Panc1 (cell line): ENCODE data around the gene SERTAD3. TPM values are rescaled to one million over a fixed set of nuclear protein-coding genes. Genes with fewer than 3 reads are reported as not detected.

Experiments
- ATAC-seq: fragments of 200-7000 bp; cut with Tn5 transposase; 2 replicates; pipeline ENCODE4 v1.9.1; 2020; ENCODE audit warnings: mild to moderate bottlenecking, moderate library complexity
- BruUV-seq: library from RNA; stranded (reverse); fragments of 400-500 nt; replicated peaks from 2 replicates; lab custom pipeline; 2021; lab: Mats Ljungman, UMichigan
- CTCF ChIA-PET: fragments of 300-600 bp; sonication (Branson Sonifier 250); formaldehyde crosslinking; loops from one replicate; lab custom pipeline; 2022; ENCODE audit warnings: antibody characterized with exemption; lab: Charles Lee
- POLR2A ChIA-PET: fragments of 300-600 bp; sonication (Branson Sonifier 250); formaldehyde crosslinking; loops from one replicate; lab custom pipeline; 2022; ENCODE audit warnings: antibody characterized with exemption; lab: Charles Lee
- DNase-seq: peaks from one replicate; pipeline ENCODE4 v3.0.0-alpha.2; 2010; ENCODE audit warnings: low read depth, low spot score
- H3K27ac ChIP-seq: 2 replicates; pipeline ENCODE4 v1.5.1; 2011; ENCODE audit warnings: mild to moderate bottlenecking, low read length, inconsistent platforms
- H3K27me3 ChIP-seq: fragments of 200-500 bp; sonication (Bioruptor generic); 2 replicates; pipeline ENCODE4 v1.6.0; 2014; ENCODE audit warnings: low read length, inconsistent platforms; ENCODE audit not compliant: control insufficient read depth, insufficient read depth
- H3K36me3 ChIP-seq: fragments of 200-500 bp; sonication (Bioruptor generic); 2 replicates; pipeline ENCODE4 v1.5.1; 2014; ENCODE audit warnings: inconsistent platforms, mild to moderate bottlenecking, low read length, moderate library complexity; ENCODE audit not compliant: control insufficient read depth, insufficient read depth
- H3K4me1 ChIP-seq: 2 replicates; pipeline ENCODE4 v1.5.1; 2011; ENCODE audit warnings: inconsistent platforms, mild to moderate bottlenecking, low read length, moderate library complexity; ENCODE audit not compliant: control insufficient read depth, insufficient read depth
- H3K4me3 ChIP-seq, 2 experiments: 2 replicates each; pipeline ENCODE4 v1.5.1; 2011 to 2012; ENCODE audit warnings: low read depth in 2 of 2, low read length in 2 of 2, mild to moderate bottlenecking in 2 of 2, inconsistent platforms in 1 of 2, moderate library complexity in 1 of 2
- H3K9me3 ChIP-seq: fragments of 200-500 bp; sonication (Bioruptor generic); 2 replicates; pipeline ENCODE4 v1.5.1; 2014; ENCODE audit warnings: low read depth, mild to moderate bottlenecking, inconsistent platforms, low read length, moderate library complexity; ENCODE audit not compliant: control insufficient read depth, insufficient read depth
- POLR2AphosphoS5 ChIP-seq: IDR thresholded peaks from 2 replicates; pipeline ENCODE4 v1.6.1; 2012; ENCODE audit warnings: mild to moderate bottlenecking, low read depth, low read length, moderate library complexity
- SIN3A ChIP-seq: IDR thresholded peaks from 2 replicates; pipeline ENCODE4 v1.6.1; 2012; ENCODE audit warnings: low read depth, mild to moderate bottlenecking, low read length, moderate library complexity, borderline replicate concordance; ENCODE audit not compliant: insufficient read depth
- TCF7L2 ChIP-seq: IDR thresholded peaks from 2 replicates; pipeline ENCODE4 v1.6.1; 2011; ENCODE audit warnings: mild to moderate bottlenecking, low read depth, low read length, inconsistent platforms
- in situ Hi-C: cut with HindIII; loops from 2 replicates; pipeline ENCODE4 v1.10.0; 2016; ENCODE audit warnings: low sequenced_read_pairs, low pct_unique_long_range_greater_than_20kb
- intact Hi-C: fragments of 100-400 bp; cut with micrococcal nuclease; formaldehyde crosslinking; loops from one replicate; pipeline ENCODE4 v1.10.0; 2022; ENCODE audit not compliant: unreplicated experiment
- total RNA-seq: library from RNA; stranded (reverse); gene quantifications from one replicate; pipeline ENCODE4 v1.2.1, GENCODE V29; 2021; ENCODE audit not compliant: unreplicated experiment
- TF ChIP-seq, protein P1 (sequence below): fragments of 450-650 bp; IDR thresholded peaks from 2 replicates; pipeline ENCODE4 v1.5.1; 2017; ENCODE audit warnings: mild to moderate bottlenecking
- TF ChIP-seq, protein P2 (sequence below), 2 experiments: IDR thresholded peaks; 2 replicates each; pipeline ENCODE4 v1.6.1; 2011 to 2012; ENCODE audit warnings: low read depth in 2 of 2, control low read depth in 1 of 2, low read length in 1 of 2, mild to moderate bottlenecking in 1 of 2, moderate library complexity in 1 of 2; ENCODE audit not compliant: insufficient read depth in 1 of 2

SERTAD3 gene
- total RNA-seq, 1 experiment from 2014 or later = 35.7 TPM

DNA sequence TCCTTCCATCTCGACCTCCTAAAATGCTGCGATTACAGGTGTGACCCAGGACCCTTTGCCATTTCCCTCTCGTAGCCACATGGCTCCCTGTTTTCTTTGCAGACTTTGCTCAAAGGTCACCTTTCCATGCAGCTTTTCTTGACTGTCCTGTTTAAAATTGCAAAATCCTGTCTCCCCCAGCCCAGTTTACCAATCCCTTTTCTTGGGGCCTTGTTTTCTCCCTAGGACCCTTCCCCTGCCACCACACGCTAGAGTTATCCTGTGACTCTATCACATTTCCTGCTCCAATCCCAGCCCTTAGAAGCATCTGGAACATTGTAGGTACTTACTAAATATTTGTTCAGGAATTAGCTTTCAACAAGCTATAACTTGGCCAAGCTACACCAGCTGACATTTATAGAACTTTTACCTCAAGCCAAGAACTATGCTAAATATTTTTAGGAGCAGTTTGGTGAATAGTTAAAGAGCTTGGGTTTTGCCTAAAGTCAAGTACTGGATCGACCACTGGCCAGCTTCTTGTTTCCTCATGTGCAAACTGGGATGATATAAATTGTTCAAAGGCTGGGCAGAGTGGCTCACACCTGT, 9.1 kb upstream of the SERTAD3 start:
- Histone ChIP-seq H3K36me3 (no peaks in the 10 kb centered on the region), H3K27ac (no peak overlapping the region), H3K4me3 (no peak overlapping the region), H3K9me3 (no peaks in the 10 kb centered on the region), H3K27me3 (no peaks in the 10 kb centered on the region), H3K4me1 (no peaks in the 10 kb centered on the region)
- ATAC-seq (no peak), DNase-seq (no peak)
- in situ Hi-C loops (no loop called here), intact Hi-C loops (no loop called here)
- POLR2A ChIA-PET = interaction anchor here (0.6 kb wide), 2 partner anchors 9 kb away, joined by 9 to 10 read pairs; partner anchors contain the start of gene SERTAD3
- TF ChIP-seq, protein P1, sequence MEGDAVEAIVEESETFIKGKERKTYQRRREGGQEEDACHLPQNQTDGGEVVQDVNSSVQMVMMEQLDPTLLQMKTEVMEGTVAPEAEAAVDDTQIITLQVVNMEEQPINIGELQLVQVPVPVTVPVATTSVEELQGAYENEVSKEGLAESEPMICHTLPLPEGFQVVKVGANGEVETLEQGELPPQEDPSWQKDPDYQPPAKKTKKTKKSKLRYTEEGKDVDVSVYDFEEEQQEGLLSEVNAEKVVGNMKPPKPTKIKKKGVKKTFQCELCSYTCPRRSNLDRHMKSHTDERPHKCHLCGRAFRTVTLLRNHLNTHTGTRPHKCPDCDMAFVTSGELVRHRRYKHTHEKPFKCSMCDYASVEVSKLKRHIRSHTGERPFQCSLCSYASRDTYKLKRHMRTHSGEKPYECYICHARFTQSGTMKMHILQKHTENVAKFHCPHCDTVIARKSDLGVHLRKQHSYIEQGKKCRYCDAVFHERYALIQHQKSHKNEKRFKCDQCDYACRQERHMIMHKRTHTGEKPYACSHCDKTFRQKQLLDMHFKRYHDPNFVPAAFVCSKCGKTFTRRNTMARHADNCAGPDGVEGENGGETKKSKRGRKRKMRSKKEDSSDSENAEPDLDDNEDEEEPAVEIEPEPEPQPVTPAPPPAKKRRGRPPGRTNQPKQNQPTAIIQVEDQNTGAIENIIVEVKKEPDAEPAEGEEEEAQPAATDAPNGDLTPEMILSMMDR = no peak
- no peak for TF ChIP-seq SIN3A
- TF ChIP-seq, protein P2, sequence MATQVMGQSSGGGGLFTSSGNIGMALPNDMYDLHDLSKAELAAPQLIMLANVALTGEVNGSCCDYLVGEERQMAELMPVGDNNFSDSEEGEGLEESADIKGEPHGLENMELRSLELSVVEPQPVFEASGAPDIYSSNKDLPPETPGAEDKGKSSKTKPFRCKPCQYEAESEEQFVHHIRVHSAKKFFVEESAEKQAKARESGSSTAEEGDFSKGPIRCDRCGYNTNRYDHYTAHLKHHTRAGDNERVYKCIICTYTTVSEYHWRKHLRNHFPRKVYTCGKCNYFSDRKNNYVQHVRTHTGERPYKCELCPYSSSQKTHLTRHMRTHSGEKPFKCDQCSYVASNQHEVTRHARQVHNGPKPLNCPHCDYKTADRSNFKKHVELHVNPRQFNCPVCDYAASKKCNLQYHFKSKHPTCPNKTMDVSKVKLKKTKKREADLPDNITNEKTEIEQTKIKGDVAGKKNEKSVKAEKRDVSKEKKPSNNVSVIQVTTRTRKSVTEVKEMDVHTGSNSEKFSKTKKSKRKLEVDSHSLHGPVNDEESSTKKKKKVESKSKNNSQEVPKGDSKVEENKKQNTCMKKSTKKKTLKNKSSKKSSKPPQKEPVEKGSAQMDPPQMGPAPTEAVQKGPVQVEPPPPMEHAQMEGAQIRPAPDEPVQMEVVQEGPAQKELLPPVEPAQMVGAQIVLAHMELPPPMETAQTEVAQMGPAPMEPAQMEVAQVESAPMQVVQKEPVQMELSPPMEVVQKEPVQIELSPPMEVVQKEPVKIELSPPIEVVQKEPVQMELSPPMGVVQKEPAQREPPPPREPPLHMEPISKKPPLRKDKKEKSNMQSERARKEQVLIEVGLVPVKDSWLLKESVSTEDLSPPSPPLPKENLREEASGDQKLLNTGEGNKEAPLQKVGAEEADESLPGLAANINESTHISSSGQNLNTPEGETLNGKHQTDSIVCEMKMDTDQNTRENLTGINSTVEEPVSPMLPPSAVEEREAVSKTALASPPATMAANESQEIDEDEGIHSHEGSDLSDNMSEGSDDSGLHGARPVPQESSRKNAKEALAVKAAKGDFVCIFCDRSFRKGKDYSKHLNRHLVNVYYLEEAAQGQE (IDR thresholded peaks at IDR 0.05; ENCODE audit: insufficient read depth in 1 of 2, low read depth in 2 of 2, low read length in 1 of 2) = no peak
- TF ChIP-seq TCF7L2 = no peak
- no peak for TF ChIP-seq POLR2AphosphoS5
- CTCF ChIA-PET = no interaction called here
- BruUV-seq = no TSS peak

DNA sequence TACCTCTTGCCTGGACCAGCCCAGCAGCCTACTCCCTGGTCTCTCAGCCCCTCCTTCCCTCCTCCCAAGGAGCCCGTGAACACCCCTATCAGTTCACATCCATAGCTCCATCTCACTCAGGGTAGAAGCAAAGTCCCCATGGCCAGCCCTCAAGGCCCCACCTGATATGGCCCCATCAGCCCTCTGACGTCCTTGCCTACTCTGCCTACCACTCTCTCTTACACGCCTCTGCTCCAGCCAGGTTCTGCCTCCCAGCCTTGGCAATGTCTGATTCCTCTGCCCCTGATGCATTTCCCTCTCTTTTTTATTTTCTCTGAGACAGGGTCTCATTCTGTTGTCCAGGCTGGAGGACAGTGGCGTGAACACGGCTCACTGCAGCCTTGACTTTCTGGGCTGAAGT, 7.9 kb upstream of the SERTAD3 start:
- intact Hi-C loops = no loop called here
- POLR2A ChIA-PET = no interaction called here
- DNase-seq = no peak
- no TSS peak for BruUV-seq
- no peaks in the 10 kb centered on the region for H3K36me3 ChIP-seq
- TF ChIP-seq, protein P2 (IDR thresholded peaks at IDR 0.05; ENCODE audit: insufficient read depth in 1 of 2, low read depth in 2 of 2, low read length in 1 of 2) = no peak
- TF ChIP-seq, protein P1 = no peak
- no peak for TF ChIP-seq SIN3A
- TF ChIP-seq POLR2AphosphoS5 = no peak
- no peak for TF ChIP-seq TCF7L2
- no peaks in the 10 kb centered on the region for H3K27me3 ChIP-seq
- H3K4me3 ChIP-seq = no peak overlapping the region
- CTCF ChIA-PET = no interaction called here
- no peaks in the 10 kb centered on the region for H3K4me1 ChIP-seq
- no peaks in the 10 kb centered on the region for H3K9me3 ChIP-seq
- no peak overlapping the region for H3K27ac ChIP-seq
- in situ Hi-C loops = no loop called here
- no peak for ATAC-seq
